ENCODE measurements around the gene OTP. TPM values are rescaled to one million over a fixed set of nuclear protein-coding genes. Genes with fewer than 3 reads are reported as not detected.

OTP gene
- not detected for polyA plus RNA-seq (ENCODE audit: insufficient read length in 4 of 4)

- DNase-seq (ENCODE audit: low read depth in 4 of 4, low spot score in 3 of 4) = no peak
Measured at GRCh38 chr5:77637998-77638762, at the start of gene OTP. Gene OTP (minus strand): TSS chr5:77638713. CDS start chr5:77638549, 164 bp downstream.

GRCh38 chr5:77683171-77683732 is 44.7 kb upstream of the OTP start:
- no peak for DNase-seq (ENCODE audit: low read depth in 4 of 4, low spot score in 3 of 4)

GRCh38 chr5:77670526-77670925 is 32.0 kb upstream of the OTP start:
- no peak for DNase-seq (ENCODE audit: low read depth in 4 of 4, low spot score in 3 of 4)

GRCh38 chr5:77669677-77670076 is 31.2 kb upstream of the OTP start:
- no peak for DNase-seq (ENCODE audit: low read depth in 4 of 4, low spot score in 3 of 4)

GRCh38 chr5:77663090-77663863 is 24.8 kb upstream of the OTP start:
- DNase-seq (ENCODE audit: low read depth in 4 of 4, low spot score in 3 of 4) = no peak

DNA sequence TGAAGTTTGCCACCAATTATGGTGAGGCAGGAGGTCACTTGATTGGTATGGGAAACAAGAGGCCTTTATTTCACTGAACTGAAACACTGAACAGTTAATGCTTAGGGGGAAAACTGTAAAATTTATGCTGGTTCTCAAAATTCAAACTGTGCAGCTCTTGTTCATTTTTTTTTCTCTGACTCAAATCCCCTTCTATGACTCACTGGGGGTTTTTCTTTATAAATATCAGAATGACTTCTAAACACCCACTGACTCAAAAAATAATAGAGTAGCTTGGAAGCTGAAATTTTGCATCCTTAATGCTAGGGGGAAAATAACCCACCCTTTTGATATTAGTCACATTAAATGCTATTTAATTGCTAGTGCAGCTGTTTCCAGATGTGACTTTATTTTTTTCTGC is 24.1 kb upstream of the OTP start:
- DNase-seq (ENCODE audit: low read depth in 4 of 4, low spot score in 3 of 4) = no peak

GRCh38 chr5:77658662-77659061 is 20.1 kb upstream of the OTP start:
- no peak for DNase-seq (ENCODE audit: low read depth in 4 of 4, low spot score in 3 of 4)

DNA sequence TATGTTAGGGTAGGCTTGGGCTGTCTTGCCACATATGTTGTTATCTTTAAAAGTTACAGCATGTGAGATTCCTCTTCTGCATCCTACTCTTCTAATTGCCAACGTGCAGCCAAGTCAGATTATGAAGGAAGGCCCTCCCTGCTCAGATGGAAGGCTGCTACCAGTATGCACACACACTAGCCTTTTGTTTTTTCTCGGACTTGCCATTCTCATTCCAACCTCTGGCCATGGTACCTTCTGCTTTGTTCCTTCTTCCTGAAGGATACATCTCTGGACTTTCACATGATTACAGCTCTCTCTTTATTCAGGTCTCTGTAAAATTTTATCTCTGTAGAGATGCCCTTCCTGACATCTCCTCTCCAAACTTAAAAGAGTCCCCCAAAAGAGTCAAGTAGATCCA is 12.8 kb upstream of the OTP start:
- DNase-seq (ENCODE audit: low read depth in 4 of 4, low spot score in 3 of 4) = no peak

GRCh38 chr5:77650686-77651085 is 12.2 kb upstream of the OTP start:
- no peak for DNase-seq (ENCODE audit: low read depth in 4 of 4, low spot score in 3 of 4)

- no peak for DNase-seq (ENCODE audit: low read depth in 4 of 4, low spot score in 3 of 4)
Measured at GRCh38 chr5:77649776-77650175, 11.3 kb upstream of the OTP start.

DNA sequence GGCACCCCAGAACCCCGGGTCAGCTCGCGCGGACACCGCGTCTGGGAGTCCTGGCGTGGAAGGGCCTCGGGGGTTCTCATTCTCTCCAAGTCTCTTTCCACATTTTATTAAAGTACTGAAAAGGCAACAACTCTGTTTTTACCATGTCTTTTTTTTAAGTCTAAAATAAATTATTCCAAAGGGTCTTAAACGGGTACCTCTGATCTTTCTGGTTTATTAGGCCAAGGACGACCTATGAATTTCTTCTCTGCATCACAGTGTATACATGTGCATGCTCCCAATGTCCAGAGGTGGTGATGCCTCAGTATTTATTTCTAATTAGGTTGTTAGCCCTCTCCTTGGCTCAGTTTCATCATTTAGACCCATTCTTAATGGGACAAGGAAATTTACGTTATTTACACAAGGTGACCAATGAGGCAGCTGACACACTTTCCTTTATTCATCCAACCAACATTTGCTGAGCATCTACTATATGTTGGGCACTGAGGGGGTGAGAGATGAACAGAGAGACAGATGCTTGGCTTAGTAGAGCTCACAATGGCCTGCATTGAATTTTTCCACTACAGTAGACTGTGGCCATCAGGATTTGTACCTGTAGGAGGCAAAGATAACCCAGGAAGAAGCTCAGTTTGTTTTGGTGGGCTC is 7.6 kb upstream of the OTP start:
- no peak for DNase-seq (ENCODE audit: low read depth in 4 of 4, low spot score in 3 of 4)

DNA sequence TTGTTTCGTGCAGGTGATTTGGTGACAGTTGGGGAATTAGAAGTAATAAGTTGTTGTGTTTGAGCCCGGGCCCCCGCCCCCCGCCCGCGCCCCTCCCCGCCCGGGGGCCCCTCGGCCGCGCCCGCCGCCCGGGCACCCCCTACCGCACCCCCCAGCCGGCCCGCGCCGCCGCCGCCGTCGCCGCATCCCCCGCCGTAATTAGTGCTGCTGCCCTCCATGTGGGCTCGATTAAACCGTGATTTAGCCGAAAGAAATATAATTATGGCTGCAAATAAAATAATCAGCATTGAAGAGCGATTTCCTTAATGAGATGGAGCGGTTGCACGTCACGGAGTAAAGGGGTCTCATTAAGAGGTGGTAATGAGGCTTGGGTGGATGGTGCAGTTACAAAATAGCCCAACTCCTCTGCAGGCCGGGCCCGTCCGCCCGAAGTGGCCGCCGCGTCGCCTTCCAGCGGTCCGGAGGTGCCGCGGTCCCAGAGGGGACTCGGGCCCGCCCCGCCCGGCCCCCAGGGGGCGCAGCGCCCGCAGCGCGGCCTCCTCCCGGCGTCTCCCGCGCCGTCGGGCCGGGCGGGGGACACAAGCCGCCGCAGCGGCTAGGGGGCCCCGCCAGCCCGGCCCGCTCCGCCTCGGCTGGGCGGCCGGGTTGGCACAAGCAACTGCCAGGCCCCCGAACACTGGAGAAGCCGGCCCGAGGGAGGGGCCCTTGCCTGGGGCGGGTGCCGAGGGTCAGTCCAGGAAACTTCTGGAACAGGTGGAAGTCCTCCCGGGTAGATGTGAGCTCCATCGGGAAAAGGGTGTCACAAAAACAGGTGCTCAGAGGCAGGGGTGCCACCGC is 6.9 kb upstream of the OTP start:
- DNase-seq (ENCODE audit: low read depth in 4 of 4, low spot score in 3 of 4) = no peak

DNA sequence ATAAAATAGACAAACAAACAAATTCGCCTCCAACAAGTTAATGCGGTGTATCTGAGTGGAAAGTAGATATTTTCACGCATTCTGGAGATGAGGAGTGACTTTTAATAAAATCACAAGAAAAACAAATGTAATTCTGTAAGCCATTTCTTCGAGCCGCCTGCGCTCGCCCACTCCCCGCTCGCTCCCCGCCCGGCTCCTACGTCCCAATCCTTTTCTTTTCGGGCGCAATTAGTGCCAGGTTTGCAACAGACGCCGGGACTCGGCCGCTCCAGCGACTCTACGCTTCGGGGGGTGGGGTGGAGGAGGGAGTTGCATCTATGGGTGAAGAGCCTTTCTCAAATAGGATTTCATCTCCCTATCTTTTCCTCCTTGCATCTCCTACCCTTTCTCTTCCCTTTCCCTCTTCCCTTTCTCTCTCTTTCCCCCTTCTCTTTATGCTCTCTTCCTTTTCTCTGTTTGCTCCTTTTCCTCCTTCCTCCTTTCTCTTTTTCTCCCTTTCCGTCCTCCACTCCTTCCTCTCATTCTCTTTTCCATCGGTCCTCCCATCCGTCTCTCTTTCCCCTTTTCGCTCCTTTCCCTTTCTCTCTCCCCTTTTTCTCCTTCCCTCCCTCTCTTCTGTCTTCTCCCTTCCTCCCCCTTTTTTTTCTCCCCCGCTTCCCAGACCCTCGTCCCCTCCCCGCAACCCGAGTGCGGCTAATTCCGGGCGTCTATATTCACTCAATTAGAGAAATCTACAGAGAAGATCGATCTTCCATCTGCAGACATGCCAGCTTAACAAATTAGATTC is 6.1 kb upstream of the OTP start:
- DNase-seq (ENCODE audit: low read depth in 4 of 4, low spot score in 3 of 4) = no peak

DNA sequence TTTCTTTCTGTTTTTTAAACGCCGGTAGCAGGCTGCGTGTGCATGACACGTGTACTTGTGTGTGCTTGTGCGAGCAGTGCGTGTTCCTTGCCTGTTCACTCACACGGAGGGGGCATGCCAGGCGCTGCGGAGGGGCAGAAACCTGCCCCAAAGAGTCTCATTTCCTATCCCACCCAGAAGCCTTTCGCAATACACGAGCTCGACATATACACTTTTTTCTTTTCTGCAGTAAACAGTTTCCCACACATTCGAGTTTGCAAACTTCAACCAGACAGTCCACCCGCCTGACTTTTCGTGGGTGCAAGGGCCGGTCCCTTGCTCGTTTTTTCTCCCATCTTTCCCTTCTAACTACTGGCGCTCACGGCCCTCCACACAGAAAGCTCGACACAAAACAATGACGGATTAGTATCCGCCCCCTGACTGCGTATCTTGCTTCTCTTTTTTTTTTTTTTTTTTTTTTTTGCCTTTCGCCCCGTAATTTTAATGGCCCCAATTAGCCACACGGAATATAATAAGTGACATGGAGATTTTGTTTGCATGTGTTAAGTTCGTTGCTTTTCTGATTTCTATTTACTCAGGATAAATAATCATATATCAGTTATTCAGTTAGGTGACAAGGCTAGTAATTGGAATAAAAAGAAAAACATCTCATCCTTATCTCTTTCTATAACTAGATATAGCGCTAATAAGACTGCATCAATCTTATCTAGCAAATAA is 5.3 kb upstream of the OTP start:
- DNase-seq (ENCODE audit: low read depth in 4 of 4, low spot score in 3 of 4) = no peak

DNA sequence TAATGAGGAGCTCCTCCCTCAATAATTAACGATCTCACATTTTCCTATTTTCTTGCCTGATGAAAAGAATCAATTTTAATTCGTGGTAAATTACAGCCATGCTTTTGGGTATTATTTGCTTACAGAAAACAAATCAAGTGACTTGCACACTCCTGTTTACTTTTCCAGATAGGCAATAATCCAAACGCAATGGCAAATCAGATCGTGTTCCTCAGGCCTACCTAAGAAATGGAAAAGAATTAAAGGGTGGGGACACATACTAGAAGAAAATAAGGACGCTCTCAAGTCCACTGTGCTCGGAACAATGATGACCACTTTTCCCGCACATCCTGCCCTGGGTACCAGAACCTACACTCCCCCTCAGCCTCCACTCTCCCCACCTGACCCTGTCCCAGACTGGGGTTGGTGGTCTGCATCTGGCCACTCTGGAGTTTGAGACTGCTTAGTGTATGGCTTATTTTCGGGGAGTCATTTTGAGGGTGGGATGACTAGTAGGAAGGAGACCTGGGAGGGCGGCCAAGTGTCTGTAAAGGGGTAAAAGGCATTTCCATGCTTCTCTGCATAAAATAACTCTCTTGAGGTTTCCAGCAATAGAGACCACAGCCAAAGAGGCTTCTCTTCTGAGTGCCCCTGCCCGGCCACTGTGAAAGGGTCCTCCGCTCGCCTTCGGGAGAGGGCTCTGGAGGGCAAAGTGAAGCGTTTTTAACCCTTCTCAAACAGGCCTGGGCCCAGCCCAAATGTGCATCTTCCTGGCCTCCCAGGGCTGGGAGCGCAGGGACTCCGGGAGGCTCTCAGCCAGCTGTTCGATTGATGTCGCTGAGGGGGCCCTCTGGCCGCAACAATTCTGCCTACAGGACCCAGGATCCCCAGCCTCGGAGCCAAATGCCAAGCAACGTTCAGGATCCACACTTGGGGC is 4.5 kb upstream of the OTP start:
- DNase-seq (ENCODE audit: low read depth in 4 of 4, low spot score in 3 of 4) = no peak

- DNase-seq (ENCODE audit: low read depth in 4 of 4, low spot score in 3 of 4) = no peak
Measured at GRCh38 chr5:77641963-77642737, 3.6 kb upstream of the OTP start.

DNA sequence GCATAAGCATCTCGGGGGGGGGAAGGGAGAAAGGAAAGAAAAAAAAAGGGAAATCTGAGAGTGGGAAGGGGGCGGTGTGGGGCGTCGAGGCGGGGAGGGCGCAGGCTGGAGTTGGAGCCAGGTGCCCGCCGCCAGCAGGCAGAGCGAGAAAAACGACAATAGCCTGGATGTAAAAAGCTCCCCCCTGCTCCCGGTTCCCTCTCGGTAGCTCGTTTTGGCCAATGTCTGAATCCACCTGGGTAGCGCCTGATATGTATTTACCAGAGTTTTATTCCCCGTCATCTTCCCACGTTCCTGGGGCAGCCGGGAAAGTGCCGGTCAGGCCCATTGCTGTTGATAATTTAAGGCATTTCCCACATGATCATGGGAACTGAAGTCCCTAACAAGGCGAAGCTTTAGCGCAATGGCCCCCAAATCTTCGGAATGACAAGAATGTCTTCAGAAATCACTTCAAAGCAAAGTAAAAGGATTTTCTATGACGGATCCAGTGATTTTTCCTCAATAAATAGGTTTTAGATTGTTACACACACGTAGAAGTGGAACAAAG is 3.0 kb upstream of the OTP start:
- no peak for DNase-seq (ENCODE audit: low read depth in 4 of 4, low spot score in 3 of 4)
